Head of caudate nucleus (tissue), 42 donors: ENCODE data around the gene SCARF2.
"Not testable (repeated sequence)": the region's sequence is repeated elsewhere in the genome, so short reads cannot be mapped to it uniquely, and the experiment has no call there.

Experiments used
- DNase-seq, 42 donors: peaks; one replicate each; pipeline versions ENCODE4 v3.0.0 to v3.0.0-alpha.2; 2020 to 2021; ENCODE audit warnings: mixed read lengths in 7 of 42
- intact Hi-C: fragments of 100-400 bp; cut with DNase I; formaldehyde crosslinking; loops from one replicate; pipeline ENCODE4 v1.15.0; 2022

SCARF2 gene

DNA sequence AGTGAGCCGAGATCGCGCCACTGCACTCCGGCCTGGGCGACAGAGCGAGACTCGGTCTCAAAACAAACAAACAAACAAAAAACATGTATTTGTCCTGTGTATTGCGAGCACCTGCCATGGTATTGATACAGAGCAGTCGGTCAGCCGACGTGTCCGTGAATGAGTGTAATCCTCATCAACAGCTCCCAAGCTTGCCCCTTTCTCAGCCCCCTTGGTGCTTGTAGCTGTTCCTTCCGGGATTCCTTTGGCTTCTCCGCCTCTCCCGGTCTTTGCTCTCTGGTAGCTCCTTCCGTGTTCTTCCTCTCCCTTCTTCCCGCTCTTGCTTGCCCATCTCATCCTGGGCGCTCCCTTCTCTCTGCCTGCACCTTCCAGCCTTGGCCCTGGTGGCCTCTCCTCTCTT lies 32.7 kb downstream of the SCARF2 start:
- intact Hi-C loops, result no loop called here
- peak in 1 of 42 donors; percentile 13 for DNase-seq

DNA sequence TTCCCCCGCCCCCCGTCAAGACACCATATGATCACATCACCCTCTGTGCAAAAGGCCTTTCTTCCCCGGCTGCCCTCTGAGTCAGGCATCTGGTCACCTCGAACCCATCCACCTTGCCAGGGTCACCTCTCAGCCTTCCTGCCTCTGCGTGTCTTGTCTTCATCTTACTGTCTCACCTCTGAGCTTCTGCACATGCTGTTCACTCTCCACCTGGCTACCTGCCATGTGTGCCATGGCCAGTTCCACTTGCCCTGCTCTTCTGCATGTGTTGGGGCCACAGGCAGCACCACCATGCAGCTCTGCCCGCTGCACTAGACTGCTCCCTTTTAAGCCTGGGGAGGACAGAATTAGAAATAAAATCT lies 33.9 kb downstream of the SCARF2 start:
- intact Hi-C loops, result no loop called here
- DNase-seq, result peak in 2 of 42 donors; percentile 11 to 32

DNA sequence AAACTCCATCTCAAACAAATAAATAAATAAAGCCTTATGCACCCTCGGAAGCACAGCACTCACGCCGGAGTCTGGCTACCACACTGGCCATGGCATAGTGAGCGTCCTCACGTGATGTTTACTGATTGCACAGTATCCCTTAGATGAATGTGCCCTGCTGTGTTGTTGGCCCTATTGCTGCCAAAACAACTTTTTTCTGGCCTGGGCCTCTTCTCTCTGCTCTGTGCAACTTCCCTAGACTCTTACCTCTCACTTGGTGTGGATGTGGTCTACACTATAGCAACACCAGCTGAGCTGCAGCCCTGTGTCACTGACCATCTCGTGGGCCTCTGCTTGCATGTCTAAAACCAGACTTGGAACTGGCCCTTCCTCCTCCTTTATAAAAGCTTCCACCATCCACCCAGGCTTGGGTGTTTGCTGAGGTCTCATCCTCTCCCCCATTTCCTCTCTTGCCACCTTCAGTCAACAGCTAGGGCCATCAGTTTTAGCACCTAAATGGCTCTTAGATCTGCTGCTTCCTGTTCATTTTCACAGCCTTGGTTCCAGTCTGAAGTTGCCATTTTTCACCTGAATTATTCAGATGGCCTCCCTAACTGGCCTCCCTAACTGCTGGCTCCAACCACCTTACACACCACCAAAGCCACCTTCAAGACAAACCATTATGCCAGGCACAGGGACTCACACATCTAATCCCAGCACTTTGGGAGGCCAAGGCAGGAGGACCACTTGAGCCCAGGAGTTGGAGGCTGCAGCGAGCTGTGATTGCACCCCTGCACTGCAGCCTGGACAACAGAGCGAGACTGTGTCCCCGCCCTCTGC lies 34.5 kb downstream of the SCARF2 start:
- peak in 2 of 42 donors; percentile 9 to 21 for DNase-seq
- intact Hi-C loops, result no loop called here

DNA sequence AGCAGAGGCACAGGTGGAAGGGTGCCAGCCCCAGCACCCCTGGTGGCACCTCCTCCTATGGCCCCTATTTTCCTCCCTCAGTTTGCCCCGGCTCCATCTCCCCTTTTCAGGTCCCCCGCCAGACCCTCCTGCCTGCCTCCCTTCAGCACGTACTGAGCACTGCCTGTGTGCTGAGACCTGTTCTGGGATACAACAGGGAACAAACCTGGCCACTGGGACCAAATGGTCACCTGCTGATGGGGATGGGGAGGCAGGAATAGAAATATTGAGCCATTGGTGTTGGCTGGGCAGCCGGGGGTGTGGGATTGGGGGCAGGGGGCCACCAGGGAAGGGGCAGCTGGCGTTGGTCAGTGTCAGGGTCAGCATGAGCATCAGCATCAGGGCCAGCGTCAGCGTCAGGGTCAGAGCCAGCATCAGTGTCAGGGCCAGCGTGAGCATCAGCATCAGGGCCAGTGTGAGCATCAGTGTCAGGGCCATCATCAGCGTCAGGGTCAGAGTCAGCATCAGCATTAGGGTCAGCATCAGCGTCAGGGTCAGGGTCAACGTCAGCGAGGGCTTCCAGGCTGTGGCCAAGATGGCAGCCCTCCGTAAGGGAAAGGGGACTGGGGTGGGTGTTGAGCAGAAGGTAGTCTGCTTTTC lies 36.1 kb downstream of the SCARF2 start:
- intact Hi-C loops, result no loop called here
- peak in 2 of 42 donors; percentile 15 to 26 for DNase-seq

DNA sequence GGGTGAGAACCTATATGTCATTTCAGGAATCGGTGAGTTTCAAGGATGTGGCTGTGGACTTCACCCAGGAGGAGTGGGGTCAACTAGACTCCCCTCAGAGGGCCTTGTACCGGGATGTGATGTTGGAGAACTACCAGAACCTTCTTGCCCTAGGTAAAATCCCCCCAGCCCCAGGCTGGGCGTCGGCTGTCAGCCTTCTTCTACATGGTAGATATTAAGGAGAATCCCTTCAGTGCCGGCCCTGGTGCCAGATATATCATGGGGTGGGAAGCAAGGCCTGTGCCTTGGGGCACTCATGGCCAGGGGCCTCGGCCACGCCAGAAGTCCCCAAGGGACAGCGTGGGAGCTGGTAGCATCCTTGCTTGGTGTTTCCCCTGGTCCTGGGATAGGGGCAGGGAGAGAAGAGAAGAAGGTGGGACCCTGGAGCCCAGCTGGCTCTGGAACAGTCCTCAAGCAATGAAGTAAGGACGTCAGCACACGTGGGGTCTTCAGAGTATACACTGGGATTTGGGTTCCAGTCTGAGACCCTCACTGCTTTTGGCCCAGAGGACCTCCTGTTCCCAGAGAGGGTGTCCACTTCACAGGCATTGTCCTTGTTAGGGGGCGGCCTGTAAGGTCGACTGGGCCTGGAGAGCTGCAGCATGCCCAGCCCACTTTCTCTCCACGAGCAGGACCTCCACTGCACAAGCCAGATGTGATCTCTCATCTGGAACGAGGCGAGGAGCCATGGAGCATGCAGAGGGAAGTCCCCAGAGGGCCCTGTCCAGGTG lies 36.8 kb downstream of the SCARF2 start:
- peak in 2 of 42 donors; percentile 7 to 11 for DNase-seq
- intact Hi-C loops, result no loop called here

DNA sequence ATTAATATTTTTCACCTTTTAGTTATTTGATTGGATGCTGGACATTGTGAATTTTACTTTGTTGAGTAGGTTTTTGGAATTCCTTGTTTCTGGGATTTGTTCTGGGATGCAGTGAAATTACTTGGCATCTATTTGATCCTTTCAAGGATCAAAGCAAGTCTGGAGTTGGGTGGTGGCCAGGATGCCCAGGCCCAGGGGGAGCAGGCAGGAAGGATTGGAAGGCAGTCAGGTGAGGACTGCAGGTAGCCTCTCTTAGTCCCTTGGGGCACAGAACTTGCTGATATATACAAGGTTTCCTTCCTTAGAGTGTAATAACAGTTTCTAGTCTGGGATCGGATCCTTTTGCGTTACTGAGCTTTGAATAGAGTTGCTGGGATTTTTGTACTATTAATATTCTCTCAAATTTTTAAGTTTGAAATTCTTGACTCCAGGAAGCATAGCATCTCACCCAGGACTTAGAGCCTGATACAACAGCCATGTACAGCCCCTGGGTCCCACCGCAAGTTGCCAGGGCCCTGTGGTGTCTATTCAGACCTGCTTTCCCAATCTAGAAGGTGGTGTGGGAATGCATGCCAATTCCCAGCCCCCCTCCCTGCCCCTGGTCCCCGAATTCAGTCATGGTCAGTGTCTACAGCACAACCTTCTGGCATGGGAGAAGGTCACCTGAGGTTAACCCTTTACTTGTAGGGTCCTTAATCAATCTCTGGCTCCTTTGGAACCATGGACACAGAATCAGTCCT lies 37.6 kb downstream of the SCARF2 start:
- intact Hi-C loops, result loop anchor here (10.0 kb wide), 2 partner anchors 75 to 95 kb away; partner anchors contain the start of genes DGCR6L and KLHL22

DNA sequence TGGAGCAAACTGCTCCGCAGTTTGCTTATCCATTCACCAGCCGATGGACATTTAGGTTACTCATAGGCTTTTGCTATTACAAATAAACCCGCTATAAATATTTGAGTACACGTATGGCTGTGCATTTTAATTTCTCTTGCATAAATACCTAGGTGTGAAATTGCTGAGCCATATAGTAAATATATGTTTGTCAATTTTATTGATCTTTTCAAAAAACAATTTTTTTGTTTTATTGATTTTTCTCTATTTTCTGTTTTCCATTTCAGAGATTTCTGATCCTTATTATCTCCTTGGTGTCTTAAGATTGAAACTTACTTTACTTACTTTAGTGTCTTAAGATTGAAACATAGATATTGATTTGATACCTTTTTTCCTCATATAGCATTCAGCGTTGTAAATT lies 39.2 kb downstream of the SCARF2 start:
- intact Hi-C loops, result loop anchor here (10.0 kb wide), 2 partner anchors 74 to 96 kb away; partner anchors contain the start of genes DGCR6L and KLHL22
- no peak for DNase-seq

More for the DNA sequence above, 37.6 kb downstream of the SCARF2 start:
- peak in 2 of 42 donors; percentile 16 to 25 for DNase-seq

DNA sequence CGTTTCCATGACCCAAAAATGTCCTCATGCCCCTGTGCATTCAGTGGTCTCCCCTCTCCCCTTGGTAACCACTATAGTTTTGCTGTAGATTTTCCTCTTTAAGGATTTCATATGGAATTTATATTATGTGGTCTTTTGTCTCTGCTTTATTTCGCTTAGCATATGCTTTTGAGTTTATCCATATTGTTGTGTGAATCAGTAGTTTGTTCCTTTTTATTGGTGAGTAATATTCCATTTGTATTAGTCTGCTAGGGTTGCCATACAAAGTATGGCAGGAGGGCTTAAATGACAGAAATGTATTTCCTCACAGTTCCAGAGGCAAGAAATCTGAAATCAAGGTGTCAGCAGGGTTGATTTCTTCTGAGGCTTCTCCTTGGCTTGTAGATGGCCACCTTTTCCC lies 40.1 kb downstream of the SCARF2 start:
- intact Hi-C loops, result loop anchor here (10.0 kb wide), 2 partner anchors 73 to 97 kb away; partner anchors contain the start of genes DGCR6L and KLHL22
- DNase-seq, result no peak

DNA sequence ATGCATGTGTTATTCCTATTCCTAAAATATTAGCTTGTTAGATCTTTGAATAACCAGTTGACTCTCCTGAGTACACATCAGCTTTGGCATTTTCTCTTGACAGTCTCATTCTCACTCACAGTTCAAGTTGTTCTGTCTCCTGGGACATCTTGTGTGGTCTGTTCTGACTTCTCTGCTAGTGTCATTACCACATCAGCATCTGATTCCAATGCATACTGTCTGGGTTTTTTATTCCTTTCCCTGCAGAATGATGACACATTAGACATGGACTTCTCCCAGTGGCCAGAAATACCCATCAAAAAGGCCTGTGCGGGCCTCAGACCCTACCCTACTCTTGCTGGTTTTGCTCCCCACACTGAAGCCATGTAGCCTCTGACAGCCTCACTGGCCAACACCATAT lies 41.0 kb downstream of the SCARF2 start:
- DNase-seq, result no peak
- intact Hi-C loops, result loop anchor here (10.0 kb wide), 2 partner anchors 72 to 98 kb away; partner anchors contain the start of genes DGCR6L and KLHL22

DNA sequence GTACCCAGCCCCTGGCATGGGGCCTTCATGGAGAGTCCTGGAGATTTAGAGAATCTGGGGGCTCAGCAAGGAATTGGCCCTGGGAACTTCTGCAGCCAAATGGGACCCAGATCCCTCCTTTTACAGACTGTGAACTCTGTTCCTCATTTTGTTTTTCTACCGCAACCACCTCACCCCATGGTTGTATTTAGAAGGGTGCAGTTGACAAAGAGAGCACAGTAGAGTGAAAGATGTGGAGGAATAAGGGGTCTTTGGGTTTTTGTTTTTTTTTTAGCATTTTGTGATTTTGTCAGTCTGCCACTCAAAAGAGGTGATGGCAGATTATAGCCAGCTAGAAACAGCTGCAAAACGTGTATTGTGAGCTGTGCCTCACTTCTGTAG lies 41.7 kb downstream of the SCARF2 start:
- intact Hi-C loops, result loop anchor here (10.0 kb wide), 2 partner anchors 71 to 99 kb away; partner anchors contain the start of genes DGCR6L and KLHL22
- no peak for DNase-seq

DNA sequence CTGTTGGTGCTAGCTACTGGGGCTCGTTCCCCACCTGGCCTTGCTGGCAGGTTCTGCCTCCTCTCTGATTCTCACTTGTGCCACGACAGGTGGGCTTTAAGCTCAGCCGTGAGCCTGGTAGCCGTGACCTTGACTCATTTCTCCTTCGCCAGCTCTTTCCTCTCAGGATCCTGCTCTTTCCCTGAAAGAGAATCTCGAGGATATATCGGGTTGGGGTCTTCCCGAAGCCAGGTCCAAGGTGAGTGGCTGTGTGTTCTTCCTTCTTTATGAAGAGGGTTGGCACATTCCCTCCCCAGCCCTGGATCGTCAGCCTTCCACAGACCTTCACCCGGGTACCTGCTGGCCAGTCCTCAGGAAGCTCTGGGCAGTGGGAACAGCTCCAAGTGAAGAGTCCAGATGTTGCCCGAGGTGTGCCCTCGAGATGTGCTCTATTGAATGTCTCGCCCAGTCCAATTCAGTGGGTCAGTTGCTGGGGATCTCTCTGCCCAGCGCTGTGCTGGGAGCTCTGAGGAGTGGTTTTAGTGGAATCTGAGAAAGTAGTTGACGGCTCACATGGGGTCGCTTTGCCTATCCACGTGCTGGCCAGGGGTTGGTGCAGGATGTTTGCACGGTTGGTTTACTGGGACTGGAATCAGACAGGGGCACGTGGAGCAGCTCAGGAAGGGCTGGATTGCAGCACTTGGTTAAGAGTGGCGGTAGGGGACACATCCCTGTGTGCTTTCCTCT lies 42.3 kb downstream of the SCARF2 start:
- DNase-seq, result peak in 1 of 42 donors; percentile 32
- intact Hi-C loops, result loop anchor here (10.0 kb wide), 2 partner anchors 71 to 99 kb away; partner anchors contain the start of genes DGCR6L and KLHL22

DNA sequence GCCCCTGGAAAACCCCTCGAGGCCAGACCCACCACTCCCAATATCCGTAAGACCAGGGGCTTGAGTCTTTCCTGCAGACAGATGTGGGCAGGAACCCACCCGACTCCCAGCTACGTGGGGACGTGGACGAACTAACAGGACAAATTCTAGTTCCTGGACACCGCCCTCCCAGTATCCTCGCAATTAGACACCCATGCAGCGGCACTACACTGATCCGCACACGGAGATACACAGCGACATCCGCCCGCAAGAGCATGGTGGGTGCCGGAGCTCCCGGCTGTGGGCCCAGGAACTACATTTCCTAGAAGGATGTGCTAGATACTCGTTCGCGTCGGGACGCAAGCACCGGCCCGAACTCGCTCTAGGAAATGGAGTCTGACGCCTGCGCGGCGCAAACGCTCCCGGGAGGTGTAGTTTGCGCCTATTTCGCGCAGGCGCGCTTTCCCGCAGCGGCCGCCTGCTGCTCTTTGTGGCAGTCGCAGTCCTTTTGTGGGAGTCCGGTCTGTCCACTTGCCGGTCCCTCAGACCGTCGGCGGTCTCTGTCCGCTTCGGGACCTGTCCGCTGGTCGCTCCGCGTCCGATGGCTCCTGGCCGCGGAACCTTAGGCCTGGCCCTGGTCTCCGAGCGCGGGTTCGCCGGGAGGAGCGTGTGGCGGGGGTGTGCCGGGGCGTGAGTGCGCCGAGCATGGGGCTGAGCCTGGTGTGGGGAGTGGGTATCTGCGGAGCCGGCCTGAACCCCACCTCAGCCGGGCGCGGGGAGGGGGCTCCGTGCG lies 43.7 kb downstream of the SCARF2 start, which contains the start of gene ZNF74:
Gene ZNF74, plus strand, starts transcription at position 447 of the 772 bp plus-strand sequence. CDS start 478 bp downstream, outside the sequence.
- peak; percentile 83 to 96 (median 91) for DNase-seq
- intact Hi-C loops, result loop anchor here (10.0 kb wide), 2 partner anchors 69 to 101 kb away; partner anchors contain the start of genes DGCR6L and KLHL22

DNA sequence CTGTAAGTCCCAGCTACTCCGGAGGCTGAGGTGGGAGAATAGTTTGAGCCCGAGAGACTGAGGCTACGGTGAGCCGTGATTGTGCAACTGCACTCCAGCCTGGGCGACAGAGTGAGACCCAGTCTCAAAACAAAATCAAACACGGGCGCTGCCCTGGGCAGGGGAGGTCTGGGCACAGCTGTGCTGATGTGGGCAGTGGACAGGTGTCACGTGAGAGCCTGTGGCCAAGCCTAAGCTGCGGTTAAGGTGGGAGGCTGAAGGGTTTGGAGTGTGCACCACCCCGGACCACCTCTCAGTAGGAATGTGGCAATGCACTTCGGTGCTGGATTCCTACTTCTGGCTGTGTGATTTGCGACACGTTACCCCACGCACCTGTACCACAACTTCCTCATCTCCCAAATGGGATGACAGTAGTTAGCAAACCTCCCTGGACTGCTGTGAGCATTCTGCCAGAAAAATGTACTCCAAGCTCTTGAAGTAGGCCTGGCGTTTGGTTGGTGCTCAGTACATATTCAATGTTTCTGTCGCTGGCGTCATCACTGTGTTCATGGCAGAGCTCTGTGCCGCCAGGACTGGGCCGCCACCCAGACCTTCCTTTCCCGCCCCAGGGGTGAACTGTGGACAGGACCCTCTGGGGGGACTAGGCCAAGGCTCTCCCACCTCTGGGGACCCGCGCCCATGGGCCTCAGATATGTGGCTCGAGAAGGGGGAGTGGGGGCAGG lies 44.5 kb downstream of the SCARF2 start:
- DNase-seq, result peak in 4 of 42 donors; percentile 15 to 36 (median 20)
- intact Hi-C loops, result loop anchor here (10.0 kb wide), 2 partner anchors 68 to 102 kb away; partner anchors contain the start of genes DGCR6L and KLHL22

DNA sequence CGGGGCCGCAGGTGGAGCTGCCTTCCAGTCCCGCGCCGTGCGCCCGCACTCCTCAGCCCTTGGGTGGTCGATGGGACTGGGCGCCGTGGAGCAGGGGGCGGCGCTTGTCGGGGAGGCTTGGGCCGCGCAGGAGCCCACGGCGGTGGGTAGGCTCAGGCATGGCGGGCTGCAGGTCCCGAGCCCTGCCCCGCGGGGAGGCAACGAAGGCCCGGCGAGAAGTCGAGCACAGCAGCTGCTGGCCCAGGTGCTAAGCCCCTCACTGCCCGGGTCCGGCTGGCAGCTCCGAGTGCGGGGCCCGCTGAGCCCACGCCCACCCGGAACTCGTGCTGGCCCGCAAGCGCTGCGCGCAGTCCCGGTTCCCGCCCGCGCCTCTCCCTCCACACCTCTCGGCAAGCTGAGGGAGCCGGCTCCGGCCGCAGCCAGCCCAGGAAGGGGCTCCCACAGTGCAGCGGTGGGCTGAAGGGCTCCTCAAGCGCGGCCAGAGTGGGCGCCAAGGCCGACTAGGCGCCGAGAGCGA lies 45.2 kb downstream of the SCARF2 start:
- not testable (repeated sequence) for DNase-seq
- intact Hi-C loops, result loop anchor here (10.0 kb wide), 2 partner anchors 68 to 102 kb away; partner anchors contain the start of genes DGCR6L and KLHL22

DNA sequence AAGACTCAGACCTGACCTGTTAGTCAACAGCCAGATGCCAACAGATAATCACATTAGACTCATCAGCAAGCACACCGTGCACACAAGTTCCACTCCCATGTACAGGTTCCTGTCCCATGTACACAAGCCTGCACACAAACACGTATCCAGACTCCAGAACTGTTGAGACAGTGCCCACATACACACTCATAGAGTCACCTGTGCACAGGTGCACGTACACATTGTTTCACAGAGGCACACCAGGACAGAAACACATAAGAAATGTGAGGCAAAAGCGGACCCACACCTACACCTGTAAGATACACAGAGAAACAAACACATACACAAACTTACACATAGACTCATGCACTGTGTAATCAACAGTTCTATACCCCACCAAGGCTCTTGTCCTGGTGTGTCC lies 46.4 kb downstream of the SCARF2 start:
- no peak for DNase-seq

More for the DNA sequence above, 46.4 kb downstream of the SCARF2 start:
- intact Hi-C loops, result loop anchor here (10.0 kb wide), 2 partner anchors 66 to 104 kb away; partner anchors contain the start of genes DGCR6L and KLHL22
